ENCODE measurements around the gene PHC2.

- no peak for TF ChIP-seq CTCF (IDR thresholded peaks at IDR 0.05; ENCODE audit: low read length)
- no peak for TF ChIP-seq EZH2 (IDR thresholded peaks at IDR 0.05; ENCODE audit: borderline replicate concordance, low read length)
Measured at GRCh38 chr1:33334081-33334552, 96.8 kb downstream of the PHC2 start.
